ENCODE data around the gene P4HA2.

P4HA2 gene

GRCh38 chr5:132209901-132210545 is 17.6 kb downstream of the P4HA2 start:
- Histone ChIP-seq H3K9me3 (ENCODE audit: control insufficient read depth, low read length) (no peaks in the 10 kb centered on the region), H3K4me1 (ENCODE audit: control insufficient read depth, insufficient read depth, low read length) (peaks cover 6% of the 10 kb centered on the region), H3K36me3 (ENCODE audit: control insufficient read depth, insufficient read depth, low read length) (no peaks in the 10 kb centered on the region), H3K4me3 (ENCODE audit: insufficient read depth, low read depth, low read length) (no peak overlapping the region), H3K27me3 (ENCODE audit: control insufficient read depth, insufficient read depth, low read length, poor library complexity, severe bottlenecking) (no peaks in the 10 kb centered on the region), H3K27ac (ENCODE audit: insufficient read depth, low read depth, low read length, poor library complexity, severe bottlenecking) (no peak overlapping the region)
- 96% methylated on average over 11 of the region's 11 CpGs for WGBS, 2 experiments

- WGBS, 2 experiments, result 90 to 93% methylated on average over 7 to 9 of the region's 9 CpGs
- no peaks in the 10 kb centered on the region for H3K36me3 ChIP-seq (ENCODE audit: control insufficient read depth, insufficient read depth, low read length)
- H3K27me3 ChIP-seq (ENCODE audit: control insufficient read depth, insufficient read depth, low read length, poor library complexity, severe bottlenecking), result no peaks in the 10 kb centered on the region
- peaks cover 6% of the 10 kb centered on the region for H3K4me1 ChIP-seq (ENCODE audit: control insufficient read depth, insufficient read depth, low read length)
- H3K27ac ChIP-seq (ENCODE audit: insufficient read depth, low read depth, low read length, poor library complexity, severe bottlenecking), result no peak overlapping the region
- H3K9me3 ChIP-seq (ENCODE audit: control insufficient read depth, low read length), result no peaks in the 10 kb centered on the region
- H3K4me3 ChIP-seq (ENCODE audit: insufficient read depth, low read depth, low read length), result no peak overlapping the region
Observed at GRCh38 chr5:132209131-132209530, 18.5 kb downstream of the P4HA2 start.

DNA sequence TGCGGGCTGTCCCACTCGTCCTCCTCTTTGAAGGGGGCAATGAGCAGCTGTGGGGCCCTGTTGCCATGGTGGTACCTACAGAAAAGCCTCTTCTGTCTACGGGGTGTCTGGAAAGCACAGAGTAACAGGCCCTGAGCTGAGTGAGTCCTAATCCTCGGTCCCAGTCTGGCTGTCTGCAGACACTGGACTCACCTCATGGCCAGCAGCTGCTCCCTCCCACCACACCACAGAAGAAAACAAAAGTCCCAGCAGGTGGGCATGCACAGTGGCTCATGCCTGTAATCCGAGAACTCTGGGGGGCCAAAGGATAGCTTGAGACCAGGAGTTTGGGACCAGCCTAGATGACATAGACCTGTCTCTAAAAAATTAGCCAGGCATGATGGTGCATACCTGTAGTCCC is 19.9 kb downstream of the P4HA2 start:
- 77 to 78% methylated on average over 5 of the region's 5 CpGs for WGBS, 2 experiments
- H3K4me1 ChIP-seq (ENCODE audit: control insufficient read depth, insufficient read depth, low read length), result peaks cover 6% of the 10 kb centered on the region
- no peak overlapping the region for H3K27ac ChIP-seq (ENCODE audit: insufficient read depth, low read depth, low read length, poor library complexity, severe bottlenecking)
- no peaks in the 10 kb centered on the region for H3K36me3 ChIP-seq (ENCODE audit: control insufficient read depth, insufficient read depth, low read length)
- no peaks in the 10 kb centered on the region for H3K27me3 ChIP-seq (ENCODE audit: control insufficient read depth, insufficient read depth, low read length, poor library complexity, severe bottlenecking)
- H3K9me3 ChIP-seq (ENCODE audit: control insufficient read depth, low read length), result no peaks in the 10 kb centered on the region
- H3K4me3 ChIP-seq (ENCODE audit: insufficient read depth, low read depth, low read length), result no peak overlapping the region

DNA sequence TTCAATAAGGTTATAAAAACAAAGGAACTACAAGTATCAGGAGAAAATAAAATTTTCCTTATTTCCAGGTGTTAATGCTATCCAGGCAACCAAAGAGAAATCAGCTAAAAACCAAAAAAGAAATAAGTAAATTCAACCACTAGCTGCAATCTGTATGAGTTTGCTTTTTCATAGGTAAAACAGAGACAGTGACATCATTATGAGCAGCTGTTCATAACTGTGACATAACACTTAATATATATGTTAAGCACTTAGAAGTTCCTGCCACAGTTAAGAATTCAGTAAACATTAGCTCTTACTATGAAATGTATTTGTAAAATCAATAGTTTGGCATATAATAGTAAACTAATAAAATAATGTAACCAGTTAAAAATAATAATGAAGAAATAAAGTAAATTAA is 20.9 kb downstream of the P4HA2 start:
- H3K27me3 ChIP-seq (ENCODE audit: control insufficient read depth, insufficient read depth, low read length, poor library complexity, severe bottlenecking), result no peaks in the 10 kb centered on the region
- H3K4me3 ChIP-seq (ENCODE audit: insufficient read depth, low read depth, low read length), result no peak overlapping the region
- H3K9me3 ChIP-seq (ENCODE audit: control insufficient read depth, low read length), result no peaks in the 10 kb centered on the region
- H3K27ac ChIP-seq (ENCODE audit: insufficient read depth, low read depth, low read length, poor library complexity, severe bottlenecking), result no peak overlapping the region
- peaks cover 6% of the 10 kb centered on the region for H3K4me1 ChIP-seq (ENCODE audit: control insufficient read depth, insufficient read depth, low read length)
- H3K36me3 ChIP-seq (ENCODE audit: control insufficient read depth, insufficient read depth, low read length), result no peaks in the 10 kb centered on the region

DNA sequence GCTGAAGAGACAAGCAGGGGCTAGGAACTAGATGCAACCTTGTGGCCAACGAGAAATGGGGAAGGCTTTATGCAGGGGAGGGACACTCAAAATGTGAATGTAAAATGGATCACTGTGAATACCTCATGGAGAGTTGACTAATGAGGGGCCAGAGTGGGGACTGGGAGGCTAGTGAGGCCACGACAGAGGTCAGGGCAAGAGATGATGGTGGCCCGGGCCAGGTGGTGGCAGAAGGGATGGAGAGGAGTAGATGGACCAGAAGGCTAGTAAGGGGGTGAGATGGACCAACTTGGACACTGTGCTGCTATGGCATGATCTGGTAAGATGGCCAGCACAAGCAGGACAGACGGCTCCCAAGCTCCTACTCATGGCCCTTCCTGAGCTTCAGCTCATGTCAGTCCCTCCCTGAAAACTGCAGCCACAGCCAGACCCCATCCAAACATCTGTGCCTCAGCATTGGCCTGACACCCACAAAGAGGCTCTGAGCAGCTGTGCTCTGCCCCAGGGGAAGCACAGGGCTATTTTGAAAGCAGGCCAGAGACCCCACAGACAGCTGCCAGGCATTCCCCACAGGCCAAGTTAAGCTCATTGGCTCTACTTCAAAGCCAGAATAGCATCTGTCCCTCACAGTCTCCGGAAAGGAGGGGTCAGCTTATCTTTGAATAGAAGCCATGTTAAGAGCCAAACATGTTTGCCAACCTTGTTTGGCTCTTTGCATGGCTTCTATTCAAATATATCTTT is 22.1 kb downstream of the P4HA2 start:
- H3K27me3 ChIP-seq (ENCODE audit: control insufficient read depth, insufficient read depth, low read length, poor library complexity, severe bottlenecking), result no peaks in the 10 kb centered on the region
- H3K9me3 ChIP-seq (ENCODE audit: control insufficient read depth, low read length), result no peaks in the 10 kb centered on the region
- H3K36me3 ChIP-seq (ENCODE audit: control insufficient read depth, insufficient read depth, low read length), result no peaks in the 10 kb centered on the region
- H3K27ac ChIP-seq (ENCODE audit: insufficient read depth, low read depth, low read length, poor library complexity, severe bottlenecking), result no peak overlapping the region
- H3K4me3 ChIP-seq (ENCODE audit: insufficient read depth, low read depth, low read length), result no peak overlapping the region
- peaks cover 6% of the 10 kb centered on the region for H3K4me1 ChIP-seq (ENCODE audit: control insufficient read depth, insufficient read depth, low read length)
- WGBS, 2 experiments, result 94% methylated on average over 5 of the region's 5 CpGs

GRCh38 chr5:132204371-132205135 is 23.1 kb downstream of the P4HA2 start:
- no peak overlapping the region for H3K27ac ChIP-seq (ENCODE audit: insufficient read depth, low read depth, low read length, poor library complexity, severe bottlenecking)
- WGBS, 2 experiments, result 90 to 92% methylated on average over 7 of the region's 7 CpGs
- no peaks in the 10 kb centered on the region for H3K36me3 ChIP-seq (ENCODE audit: control insufficient read depth, insufficient read depth, low read length)
- H3K27me3 ChIP-seq (ENCODE audit: control insufficient read depth, insufficient read depth, low read length, poor library complexity, severe bottlenecking), result no peaks in the 10 kb centered on the region
- H3K4me3 ChIP-seq (ENCODE audit: insufficient read depth, low read depth, low read length), result no peak overlapping the region
- no peaks in the 10 kb centered on the region for H3K9me3 ChIP-seq (ENCODE audit: control insufficient read depth, low read length)
- peaks cover 6% of the 10 kb centered on the region for H3K4me1 ChIP-seq (ENCODE audit: control insufficient read depth, insufficient read depth, low read length)

DNA sequence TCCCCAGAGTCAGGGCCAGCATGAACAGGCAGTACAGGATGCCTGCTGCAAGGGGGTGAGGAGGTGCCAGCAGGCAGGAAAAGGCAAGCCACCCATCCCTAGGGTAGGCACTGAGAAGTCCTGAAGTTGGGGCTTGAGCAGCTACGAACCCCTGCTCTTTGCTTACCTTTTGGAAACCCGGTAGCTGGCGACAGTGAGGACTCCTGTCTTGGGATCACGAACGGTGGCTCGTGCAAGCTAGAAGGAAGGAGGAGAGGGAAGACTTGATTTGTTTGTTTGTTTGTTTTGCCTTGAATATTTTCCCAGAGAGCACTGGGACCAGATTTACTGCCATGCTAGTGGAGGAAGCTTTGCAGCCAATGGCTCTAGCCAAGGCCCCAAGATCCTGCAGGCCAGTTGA is 23.7 kb downstream of the P4HA2 start:
- peaks cover 6% of the 10 kb centered on the region for H3K4me1 ChIP-seq (ENCODE audit: control insufficient read depth, insufficient read depth, low read length)
- H3K4me3 ChIP-seq (ENCODE audit: insufficient read depth, low read depth, low read length), result no peak overlapping the region
- 95 to 97% methylated on average over 6 of the region's 6 CpGs for WGBS, 2 experiments
- H3K9me3 ChIP-seq (ENCODE audit: control insufficient read depth, low read length), result no peaks in the 10 kb centered on the region
- no peak overlapping the region for H3K27ac ChIP-seq (ENCODE audit: insufficient read depth, low read depth, low read length, poor library complexity, severe bottlenecking)
- H3K27me3 ChIP-seq (ENCODE audit: control insufficient read depth, insufficient read depth, low read length, poor library complexity, severe bottlenecking), result no peaks in the 10 kb centered on the region
- no peaks in the 10 kb centered on the region for H3K36me3 ChIP-seq (ENCODE audit: control insufficient read depth, insufficient read depth, low read length)

GRCh38 chr5:132203464-132203818 is 24.2 kb downstream of the P4HA2 start:
- Histone ChIP-seq H3K9me3 (ENCODE audit: control insufficient read depth, low read length) (no peaks in the 10 kb centered on the region), H3K27me3 (ENCODE audit: control insufficient read depth, insufficient read depth, low read length, poor library complexity, severe bottlenecking) (no peaks in the 10 kb centered on the region)

GRCh38 chr5:132202711-132203463 is 24.8 kb downstream of the P4HA2 start:
- Histone ChIP-seq H3K9me3 (ENCODE audit: control insufficient read depth, low read length) (no peaks in the 10 kb centered on the region), H3K36me3 (ENCODE audit: control insufficient read depth, insufficient read depth, low read length) (no peaks in the 10 kb centered on the region), H3K27me3 (ENCODE audit: control insufficient read depth, insufficient read depth, low read length, poor library complexity, severe bottlenecking) (no peaks in the 10 kb centered on the region), H3K27ac (ENCODE audit: insufficient read depth, low read depth, low read length, poor library complexity, severe bottlenecking) (no peak overlapping the region), H3K4me3 (ENCODE audit: insufficient read depth, low read depth, low read length) (no peak overlapping the region), H3K4me1 (ENCODE audit: control insufficient read depth, insufficient read depth, low read length) (peaks cover 6% of the 10 kb centered on the region)
- 84 to 92% methylated on average over 2 of the region's 2 CpGs for WGBS, 2 experiments

More at GRCh38 chr5:132203464-132203818, 24.2 kb downstream of the P4HA2 start:
- no peak overlapping the region for H3K27ac ChIP-seq (ENCODE audit: insufficient read depth, low read depth, low read length, poor library complexity, severe bottlenecking)
- no peak overlapping the region for H3K4me3 ChIP-seq (ENCODE audit: insufficient read depth, low read depth, low read length)
- WGBS, 2 experiments, result 95 to 98% methylated on average over 4 of the region's 4 CpGs
- H3K36me3 ChIP-seq (ENCODE audit: control insufficient read depth, insufficient read depth, low read length), result no peaks in the 10 kb centered on the region
- peaks cover 6% of the 10 kb centered on the region for H3K4me1 ChIP-seq (ENCODE audit: control insufficient read depth, insufficient read depth, low read length)

All from ectodermal cell (in vitro differentiated cells).